GM21528 (cell line): Measurements from ENCODE around the gene TAOK3.
"Not testable (repeated sequence)": the region's sequence is repeated elsewhere in the genome, so short reads cannot be mapped to it uniquely, and the experiment has no call there.

ENCODE experiments used
- ATAC-seq: cut with Tn5 transposase; IDR thresholded peaks from one replicate; pipeline ENCODE4 v1.9.1; 2021; ENCODE audit warnings: mild to moderate bottlenecking, moderate library complexity; ENCODE audit not compliant: unreplicated experiment, low FRiP score

The TAOK3 gene

GRCh38 chr12:118372541-118373495 lies at the start of gene TAOK3:
TSS of gene TAOK3 (minus strand) at chr12:118372907. CDS start at chr12:118255567, 117,340 bp downstream.
- ATAC-seq, result peak; percentile 82

GRCh38 chr12:118420673-118421072 lies 48.0 kb upstream of the TAOK3 start:
- ATAC-seq, result no peak

GRCh38 chr12:118418385-118419057 lies 45.8 kb upstream of the TAOK3 start:
- no peak for ATAC-seq

GRCh38 chr12:118417942-118418341 lies 45.2 kb upstream of the TAOK3 start:
- no peak for ATAC-seq

- ATAC-seq, result no peak
Measured at GRCh38 chr12:118409834-118410233, 37.1 kb upstream of the TAOK3 start.

GRCh38 chr12:118408241-118408640 lies 35.5 kb upstream of the TAOK3 start:
- not testable (repeated sequence) for ATAC-seq

GRCh38 chr12:118404876-118405521 lies 32.3 kb upstream of the TAOK3 start:
- ATAC-seq, result no peak

GRCh38 chr12:118402251-118402650 lies 29.5 kb upstream of the TAOK3 start:
- no peak for ATAC-seq

GRCh38 chr12:118398940-118399339 lies 26.2 kb upstream of the TAOK3 start:
- ATAC-seq, result no peak

GRCh38 chr12:118398524-118398923 lies 25.8 kb upstream of the TAOK3 start:
- no peak for ATAC-seq

- ATAC-seq, result no peak
Measured at GRCh38 chr12:118397708-118398440, 25.2 kb upstream of the TAOK3 start.

- ATAC-seq, result no peak
Measured at GRCh38 chr12:118391836-118392235, 19.1 kb upstream of the TAOK3 start.

GRCh38 chr12:118391424-118391823 lies 18.7 kb upstream of the TAOK3 start:
- ATAC-seq, result no peak

- no peak for ATAC-seq
Measured at GRCh38 chr12:118377884-118378470, 5.3 kb upstream of the TAOK3 start.

GRCh38 chr12:118377021-118377883 lies 4.5 kb upstream of the TAOK3 start:
- ATAC-seq, result no peak

- peak; percentile 25 for ATAC-seq
Measured at GRCh38 chr12:118376089-118377020, 3.6 kb upstream of the TAOK3 start, which contains the start of gene SUDS3. TSS of gene SUDS3 (plus strand) at chr12:118376555. CDS start at chr12:118376692, 137 bp downstream.

- no peak for ATAC-seq
Measured at GRCh38 chr12:118375348-118375747, 2.6 kb upstream of the TAOK3 start.

- ATAC-seq, result no peak
Measured at GRCh38 chr12:118374909-118375308, 2.2 kb upstream of the TAOK3 start.
